ENCODE measurements around the gene ZFHX3. TPM values are rescaled to one million over a fixed set of nuclear protein-coding genes. Genes with fewer than 3 reads are reported as not detected.

ZFHX3 gene
- polyA plus RNA-seq, 1 donor from 2014 or later = 26.4 TPM

- no peaks in the 10 kb centered on the region for H3K9me2 ChIP-seq (ENCODE audit: insufficient read depth, low read length)
- H3K9ac ChIP-seq (ENCODE audit: low read length) = no peak overlapping the region
- no peak overlapping the region for H2AFZ ChIP-seq (ENCODE audit: low read depth, low read length)
- no peaks in the 10 kb centered on the region for H3K27me3 ChIP-seq (ENCODE audit: insufficient read depth, low read depth, low read length)
- no peak for TF ChIP-seq TAF1 (IDR thresholded peaks at IDR 0.05; ENCODE audit: low read depth)
- TF ChIP-seq MXI1 (conservative IDR thresholded peaks at IDR 0.05; ENCODE audit: poor library complexity, severe bottlenecking) = no peak
- no peak for TF ChIP-seq RAD21 (conservative IDR thresholded peaks at IDR 0.05)
- no peak for TF ChIP-seq POLR2AphosphoS5 (IDR thresholded peaks at IDR 0.05)
- no peak for TF ChIP-seq SMC3 (conservative IDR thresholded peaks at IDR 0.05; ENCODE audit: poor library complexity)
- TF ChIP-seq REST (IDR thresholded peaks at IDR 0.05; ENCODE audit: borderline replicate concordance) = no peak
- no peak for TF ChIP-seq CTCF (IDR thresholded peaks at IDR 0.05; ENCODE audit: poor library complexity, severe bottlenecking)
- TF ChIP-seq EP300 (conservative IDR thresholded peaks at IDR 0.05; ENCODE audit: poor library complexity, severe bottlenecking) = no peak
- no peak for TF ChIP-seq EZH2 (IDR thresholded peaks at IDR 0.05; ENCODE audit: borderline replicate concordance, insufficient read depth, low read length, poor library complexity, severe bottlenecking)
- H3K4me2 ChIP-seq (ENCODE audit: low read length) = no peak overlapping the region
- peaks cover 94% of the 10 kb centered on the region for H3K79me2 ChIP-seq (replicated peaks; ENCODE audit: insufficient read depth, low read length)
- H3K36me3 ChIP-seq (ENCODE audit: insufficient read depth, low read length) = peaks cover 6% of the 10 kb centered on the region
- no peak overlapping the region for H3K27ac ChIP-seq (ENCODE audit: low read length)
- H3K4me3 ChIP-seq (ENCODE audit: low read length) = no peak overlapping the region
- peaks cover 12% of the 10 kb centered on the region for H3F3A ChIP-seq (ENCODE audit: insufficient read depth, low read length, poor library complexity, severe bottlenecking)
- H4K20me1 ChIP-seq (ENCODE audit: insufficient read depth) = peaks cover 17% of the 10 kb centered on the region
- H3K9me3 ChIP-seq (ENCODE audit: low read length) = no peaks in the 10 kb centered on the region
Measured at GRCh38 chr16:72862090-72862489, 185.8 kb downstream of the ZFHX3 start.

GRCh38 chr16:72860726-72861562 lies 187.0 kb downstream of the ZFHX3 start:
- no peaks in the 10 kb centered on the region for H3K27me3 ChIP-seq (ENCODE audit: insufficient read depth, low read depth, low read length)
- peaks cover 15% of the 10 kb centered on the region for H4K20me1 ChIP-seq (ENCODE audit: insufficient read depth)
- H3F3A ChIP-seq (ENCODE audit: insufficient read depth, low read length, poor library complexity, severe bottlenecking) = peaks cover 8% of the 10 kb centered on the region
- no peak overlapping the region for H3K4me3 ChIP-seq (ENCODE audit: low read length)
- no peaks in the 10 kb centered on the region for H3K9me2 ChIP-seq (ENCODE audit: insufficient read depth, low read length)
- H3K9ac ChIP-seq (ENCODE audit: low read length) = no peak overlapping the region
- H2AFZ ChIP-seq (ENCODE audit: low read depth, low read length) = no peak overlapping the region
- H3K4me2 ChIP-seq (ENCODE audit: low read length) = no peak overlapping the region
- H3K79me2 ChIP-seq (replicated peaks; ENCODE audit: insufficient read depth, low read length) = peaks cover 94% of the 10 kb centered on the region
- TF ChIP-seq REST (IDR thresholded peaks at IDR 0.05; ENCODE audit: borderline replicate concordance) (no peak), SMC3 (conservative IDR thresholded peaks at IDR 0.05; ENCODE audit: poor library complexity) (no peak), TAF1 (IDR thresholded peaks at IDR 0.05; ENCODE audit: low read depth) (no peak), POLR2AphosphoS5 (IDR thresholded peaks at IDR 0.05) (no peak)
- H3K27ac ChIP-seq (ENCODE audit: low read length) = no peak overlapping the region
- no peaks in the 10 kb centered on the region for H3K9me3 ChIP-seq (ENCODE audit: low read length)
- H3K36me3 ChIP-seq (ENCODE audit: insufficient read depth, low read length) = peaks cover 6% of the 10 kb centered on the region

Measured in neural cell (in vitro differentiated cells).